PFSK-1 (cell line): Measurements from ENCODE around the gene STIM1.

Source experiments
- FOXP2 ChIP-seq: optimal IDR thresholded peaks from 2 replicates; pipeline ENCODE3; 2011; ENCODE audit warnings: borderline replicate concordance, control low read depth, inconsistent platforms; ENCODE audit not compliant: insufficient read depth; ENCODE audit errors: extremely low read length, extremely low read depth
- POLR2AphosphoS5 ChIP-seq: IDR thresholded peaks from 2 replicates; pipeline ENCODE4 v1.6.1; 2012; ENCODE audit warnings: low read depth, mild to moderate bottlenecking, control low read depth, low read length, moderate library complexity
- REST ChIP-seq, 2 experiments: IDR thresholded peaks; 2 replicates each; pipeline versions ENCODE4 v1.6.1 to v1.8.0; 2011 to 2012; ENCODE audit warnings: low read depth in 2 of 2, low read length in 2 of 2, control low read depth in 1 of 2, inconsistent platforms in 1 of 2, mild to moderate bottlenecking in 1 of 2, moderate library complexity in 1 of 2; ENCODE audit not compliant: insufficient read depth in 1 of 2
- SIN3A ChIP-seq: IDR thresholded peaks from 2 replicates; pipeline ENCODE4 v1.6.1; 2012; ENCODE audit warnings: mild to moderate bottlenecking, low read length, moderate library complexity, borderline replicate concordance; ENCODE audit not compliant: insufficient read depth
- TAF1 ChIP-seq: IDR thresholded peaks from 2 replicates; pipeline ENCODE4 v1.6.1; 2012; ENCODE audit warnings: low read length, control low read depth, borderline replicate concordance; ENCODE audit not compliant: insufficient read depth

Gene STIM1

GRCh38 chr11:3840870-3841425 is 14.5 kb upstream of the STIM1 start, which contains the start of gene RHOG:
RHOG (minus strand) TSS chr11:3840959; CDS start chr11:3828138, 12,821 bp downstream.
- TF ChIP-seq TAF1: peak; percentile 70; the same call in 1 of the 2 replicates
- peak; percentile 50 for TF ChIP-seq POLR2AphosphoS5
- TF ChIP-seq REST (IDR thresholded peaks at IDR 0.05; ENCODE audit: insufficient read depth in 1 of 2, low read depth in 2 of 2, low read length in 2 of 2): 0 out of 4 replicates have a peak, but pooled peaks of 1 of the 2 experiments have one; percentile 27
- TF ChIP-seq FOXP2: peak; percentile 21
- TF ChIP-seq SIN3A: peak; percentile 54; the same call in 1 of the 2 replicates

GRCh38 chr11:3841426-3842350 is 13.8 kb upstream of the STIM1 start:
- TF ChIP-seq SIN3A (peak; percentile 87), POLR2AphosphoS5 (peak; percentile 74), TAF1 (peak; percentile 64; the same call in 1 of the 2 replicates), FOXP2 (no peak)

GRCh38 chr11:3843326-3843725 is 12.1 kb upstream of the STIM1 start:
- TF ChIP-seq TAF1: no peak
- no peak for TF ChIP-seq REST (IDR thresholded peaks at IDR 0.05; ENCODE audit: insufficient read depth in 1 of 2, low read depth in 2 of 2, low read length in 2 of 2)
- no peak for TF ChIP-seq SIN3A
- no peak for TF ChIP-seq POLR2AphosphoS5
- TF ChIP-seq FOXP2: no peak

GRCh38 chr11:3845246-3845645 is 10.2 kb upstream of the STIM1 start:
- TF ChIP-seq REST (IDR thresholded peaks at IDR 0.05; ENCODE audit: insufficient read depth in 1 of 2, low read depth in 2 of 2, low read length in 2 of 2) (no peak), TAF1 (no peak)

- no peak for TF ChIP-seq SIN3A
- TF ChIP-seq FOXP2: no peak
- no peak for TF ChIP-seq REST (IDR thresholded peaks at IDR 0.05; ENCODE audit: insufficient read depth in 1 of 2, low read depth in 2 of 2, low read length in 2 of 2)
- TF ChIP-seq POLR2AphosphoS5: no peak
- no peak for TF ChIP-seq TAF1
These were observed 9.8 kb upstream of the STIM1 start for GRCh38 chr11:3845670-3846069.
